ENCODE measurements around the gene PLCE1. TPM values are rescaled to one million over a fixed set of nuclear protein-coding genes. Genes with fewer than 3 reads are reported as not detected.
A peak's percentile ranks its signal among the peaks of the same experiment; 100 is the strongest.

Gene PLCE1
- total RNA-seq, 1 donor, result 0.43 TPM

- H3K4me3 ChIP-seq (ENCODE audit: low read depth, low read length), result no peak overlapping the region
- no peak for DNase-seq (ENCODE audit: low read depth)
- peak; percentile 7 for TF ChIP-seq CTCF (IDR thresholded peaks at IDR 0.05; ENCODE audit: insufficient read depth, low read depth, low read length)
These were observed 1.2 kb upstream of the PLCE1 start for GRCh38 chr10:93992400-93993030.

- TF ChIP-seq CTCF (IDR thresholded peaks at IDR 0.05; ENCODE audit: insufficient read depth, low read depth, low read length), result no peak
- H3K4me3 ChIP-seq (ENCODE audit: low read depth, low read length), result peak overlapping the region; percentile 48
- DNase-seq (ENCODE audit: low read depth), result no peak
These were observed 333 bp upstream of the PLCE1 start for GRCh38 chr10:93993414-93993781.

- DNase-seq (ENCODE audit: low read depth), result no peak
- peak overlapping the region; percentile 53 for H3K4me3 ChIP-seq (ENCODE audit: low read depth, low read length)
- TF ChIP-seq CTCF (IDR thresholded peaks at IDR 0.05; ENCODE audit: insufficient read depth, low read depth, low read length), result no peak
These were observed 689 bp downstream of the PLCE1 start for GRCh38 chr10:93994438-93994801.

GRCh38 chr10:93995182-93995581 lies 1.5 kb downstream of the PLCE1 start:
- no peak for DNase-seq (ENCODE audit: low read depth)
- no peak overlapping the region for H3K4me3 ChIP-seq (ENCODE audit: low read depth, low read length)
- no peak for TF ChIP-seq CTCF (IDR thresholded peaks at IDR 0.05; ENCODE audit: insufficient read depth, low read depth, low read length)

GRCh38 chr10:93995598-93996271 lies 2.0 kb downstream of the PLCE1 start:
- no peak for TF ChIP-seq CTCF (IDR thresholded peaks at IDR 0.05; ENCODE audit: insufficient read depth, low read depth, low read length)
- no peak for DNase-seq (ENCODE audit: low read depth)
- no peak overlapping the region for H3K4me3 ChIP-seq (ENCODE audit: low read depth, low read length)

GRCh38 chr10:93996551-93996950 lies 2.8 kb downstream of the PLCE1 start:
- no peak overlapping the region for H3K4me3 ChIP-seq (ENCODE audit: low read depth, low read length)
- no peak for TF ChIP-seq CTCF (IDR thresholded peaks at IDR 0.05; ENCODE audit: insufficient read depth, low read depth, low read length)
- no peak for DNase-seq (ENCODE audit: low read depth)

GRCh38 chr10:93997546-93997945 lies 3.8 kb downstream of the PLCE1 start:
- TF ChIP-seq CTCF (IDR thresholded peaks at IDR 0.05; ENCODE audit: insufficient read depth, low read depth, low read length), result no peak
- DNase-seq (ENCODE audit: low read depth), result no peak
- no peak overlapping the region for H3K4me3 ChIP-seq (ENCODE audit: low read depth, low read length)
